K562 (cell line): Measurements from ENCODE around the gene AIF1. TPM values are rescaled to one million over a fixed set of nuclear protein-coding genes. Genes with fewer than 3 reads are reported as not detected.

Experiments used
- CBX2 ChIP-seq: fragments of 200-600 bp; sonication (generic); IDR thresholded peaks from one replicate; pipeline ENCODE4 v1.6.1; 2012; ENCODE audit warnings: mild to moderate bottlenecking, low read length, inconsistent platforms; ENCODE audit not compliant: insufficient read depth, poor library complexity, severe bottlenecking
- CBX5 ChIP-seq: IDR thresholded peaks from 2 replicates; pipeline ENCODE4 v1.6.1; 2014; ENCODE audit warnings: low read depth, borderline replicate concordance
- DNMT1 ChIP-seq: fragments of 450-650 bp; IDR thresholded peaks from 2 replicates; pipeline ENCODE4 v1.6.1; 2016; ENCODE audit warnings: antibody characterized with exemption, mild to moderate bottlenecking
- HCFC1 ChIP-seq: IDR thresholded peaks from 2 replicates; pipeline ENCODE4 v1.6.1; 2012; ENCODE audit warnings: low read depth, low read length, improper control_type of control experiment
- HINFP ChIP-seq: fragments of 450-650 bp; conservative IDR thresholded peaks from 2 replicates; pipeline ENCODE4 v1.6.1; 2016; ENCODE audit warnings: missing genetic modification characterization, low read depth, mild to moderate bottlenecking, control low read depth, missing compliant biosample characterization
- MAFF ChIP-seq: IDR thresholded peaks from 2 replicates; pipeline ENCODE4 v1.6.1; 2012; ENCODE audit warnings: low read length, improper control_type of control experiment
- NR0B1 ChIP-seq: fragments of 450-650 bp; IDR thresholded peaks from one replicate; pipeline ENCODE4 v1.6.1; 2018; ENCODE audit warnings: mild to moderate bottlenecking, moderate library complexity; ENCODE audit not compliant: partially characterized antibody
- NR2F6 ChIP-seq: fragments of 450-650 bp; formaldehyde crosslinking; IDR thresholded peaks from 2 replicates; pipeline ENCODE4 v1.4.0; 2020; ENCODE audit warnings: mild to moderate bottlenecking
- TCF7L2 ChIP-seq: fragments of 150-350 bp; IDR thresholded peaks from 2 replicates; pipeline ENCODE4 v1.6.1; 2016; ENCODE audit warnings: low read depth, mild to moderate bottlenecking, low read length, moderate library complexity
- U2AF2 ChIP-seq: fragments of 200-400 bp; formaldehyde crosslinking; optimal IDR thresholded peaks from 2 replicates; pipeline ENCODE3; 2017; ENCODE audit warnings: low read depth, mild to moderate bottlenecking, low read length
- ZBTB1 ChIP-seq: sonication (generic); formaldehyde crosslinking; IDR thresholded peaks from 2 replicates; pipeline ENCODE4 v1.8.1; 2023; ENCODE audit warnings: missing genetic modification reagents, low read depth, mild to moderate bottlenecking, borderline replicate concordance
- ZNF224 ChIP-seq: sonication (generic); formaldehyde crosslinking; IDR thresholded peaks from 2 replicates; pipeline ENCODE4 v1.8.0; 2022; ENCODE audit warnings: mild to moderate bottlenecking, missing genetic modification reagents
- ZNF407 ChIP-seq: fragments of 450-650 bp; IDR thresholded peaks from 2 replicates; pipeline ENCODE4 v1.6.1; 2016; ENCODE audit warnings: low read depth
- ZNF444 ChIP-seq: fragments of 250-450 bp; sonication (Bioruptor Pico); IDR thresholded peaks from 2 replicates; pipeline ENCODE4 v1.4.0; 2020; ENCODE audit warnings: mild to moderate bottlenecking, moderate library complexity
- ZNF507 ChIP-seq: conservative IDR thresholded peaks from 2 replicates; pipeline ENCODE4 v1.6.1; 2017; ENCODE audit warnings: missing genetic modification characterization, missing compliant biosample characterization
- polyA plus RNA-seq, 8 experiments: library from polyadenylated mRNA; depleted of rRNA in 4 of 8; stranded (reverse) in 5 of 8; unstranded in 3 of 8; fragments of >200 nt; fragmentation: Nextera tagmentation in 2 of 8; fragmentation: Illumina TruSeq in 1 of 8; extraction: Ambion mirVana in 2 of 8; extraction: Trizol in 1 of 8; gene quantifications; 2 replicates each; pipeline versions ENCODE4 v1.2.1 to v1.2.3, GENCODE V29; 2011 to 2014; ENCODE audit warnings: inconsistent platforms in 1 of 8, missing spikeins in 1 of 8
- total RNA-seq, 7 experiments: library from RNA; depleted of rRNA in 6 of 7; stranded (reverse); fragments of >200 nt in 6 of 7; fragmentation: Illumina TruSeq in 2 of 7; extraction: Trizol in 2 of 7; gene quantifications; 2 replicates each; pipeline versions ENCODE4 v1.2.1 to v1.2.3, GENCODE V29; 2011 to 2021; ENCODE audit warnings: low replicate concordance in 1 of 7
- TF ChIP-seq, protein P1 (sequence below): sonication (generic); formaldehyde crosslinking; IDR thresholded peaks from 2 replicates; pipeline ENCODE4 v1.8.1; 2023; ENCODE audit warnings: mild to moderate bottlenecking, missing genetic modification reagents

The AIF1 gene
- total and polyA plus RNA-seq, 9 of the 15 experiments (the other 6 are each of a cell fraction or from before 2014, with no cell fraction given): 9.4 to 33.4 (median 19.4) TPM

GRCh38 chr6:31632279-31632946 lies 17.4 kb downstream of the AIF1 start (continued):
- TF ChIP-seq ZNF407 (no peak), TCF7L2 (no peak), CBX5 (no peak), MAFF (no peak), NR0B1 (no peak), ZBTB1 (CRISPR knock-in tag) (no peak), HCFC1 (no peak), ZNF507 (tag) (no peak), DNMT1 (no peak), CBX2 (no peak), HINFP (tag) (no peak), NR2F6 (CRISPR knock-in tag) (0 out of 2 replicates have a peak, but pooled peaks have one; percentile 69), ZNF444 (CRISPR knock-in tag) (no peak), ZNF224 (CRISPR knock-in tag) (no peak), U2AF2 (no peak)
- TF ChIP-seq, protein P1, sequence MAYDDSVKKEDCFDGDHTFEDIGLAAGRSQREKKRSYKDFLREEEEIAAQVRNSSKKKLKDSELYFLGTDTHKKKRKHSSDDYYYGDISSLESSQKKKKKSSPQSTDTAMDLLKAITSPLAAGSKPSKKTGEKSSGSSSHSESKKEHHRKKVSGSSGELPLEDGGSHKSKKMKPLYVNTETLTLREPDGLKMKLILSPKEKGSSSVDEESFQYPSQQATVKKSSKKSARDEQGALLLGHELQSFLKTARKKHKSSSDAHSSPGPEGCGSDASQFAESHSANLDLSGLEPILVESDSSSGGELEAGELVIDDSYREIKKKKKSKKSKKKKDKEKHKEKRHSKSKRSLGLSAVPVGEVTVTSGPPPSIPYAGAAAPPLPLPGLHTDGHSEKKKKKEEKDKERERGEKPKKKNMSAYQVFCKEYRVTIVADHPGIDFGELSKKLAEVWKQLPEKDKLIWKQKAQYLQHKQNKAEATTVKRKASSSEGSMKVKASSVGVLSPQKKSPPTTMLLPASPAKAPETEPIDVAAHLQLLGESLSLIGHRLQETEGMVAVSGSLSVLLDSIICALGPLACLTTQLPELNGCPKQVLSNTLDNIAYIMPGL: no peak
